ENCODE measurements around the gene INSIG1. TPM values are rescaled to one million over a fixed set of nuclear protein-coding genes. Genes with fewer than 3 reads are reported as not detected.

INSIG1 gene
- total and polyA plus RNA-seq, 2 donors (not counting 3 experiments of a cell fraction or from before 2014, with no cell fraction given): 79.3 to 102 TPM

GRCh38 chr7:155294511-155294778, 3.2 kb upstream of the INSIG1 start:
- dilution Hi-C loops (cut with MboI; ENCODE audit: extremely low pct_ligation_motif_present, low sequenced_read_pairs) (no loop called here), intact Hi-C loops (cut with micrococcal nuclease) (loop anchor here (10.0 kb wide), 1 partner anchor 470 kb away; no protein-coding TSS in a partner anchor)
- TF ChIP-seq GATA2 (IDR thresholded peaks at IDR 0.05; ENCODE audit: insufficient read depth, insufficient read length, low read depth, low read length) (no peak), POLR2AphosphoS5 (IDR thresholded peaks at IDR 0.05; ENCODE audit: insufficient read depth, low read depth, low read length) (no peak), MYC (IDR thresholded peaks at IDR 0.05; ENCODE audit: low read depth, low read length) (no peak), FOS (IDR thresholded peaks at IDR 0.05; ENCODE audit: borderline replicate concordance, insufficient read depth, low read length) (no peak), POLR2A (IDR thresholded peaks at IDR 0.05; ENCODE audit: low read depth, low read length) (no peak), JUN (IDR thresholded peaks at IDR 0.05; ENCODE audit: borderline replicate concordance, insufficient read depth, insufficient read length, low read depth) (no peak), CTCF (IDR thresholded peaks at IDR 0.05; ENCODE audit: extremely low read depth in 1 of 2, insufficient read depth in 1 of 2, low read depth in 1 of 2, low read length in 2 of 2) (no peak), MAX (IDR thresholded peaks at IDR 0.05; ENCODE audit: insufficient read depth, insufficient read length) (no peak), EZH2 (IDR thresholded peaks at IDR 0.05; ENCODE audit: borderline replicate concordance, low read depth, low read length, severe bottlenecking) (no peak)
- Histone ChIP-seq H3K27me3 (ENCODE audit: control insufficient read depth in 2 of 2, insufficient read depth in 2 of 2, low read length in 2 of 2) (no peaks in the 10 kb centered on the region), H3K9ac (replicated peaks; ENCODE audit: extremely low read depth, insufficient read depth, low read length) (no peak overlapping the region), H3K9me1 (replicated peaks; ENCODE audit: control insufficient read depth, extremely low read depth, insufficient read depth, low read length) (no peaks in the 10 kb centered on the region), H3K79me2 (ENCODE audit: control insufficient read depth, insufficient read depth, low read length) (peaks cover 17% of the 10 kb centered on the region), H3K4me2 (ENCODE audit: insufficient read depth, low read length) (no peak overlapping the region), H3K9me3 (replicated peaks; ENCODE audit: control insufficient read depth, insufficient read depth, low read length) (no peaks in the 10 kb centered on the region), H3K4me1 (ENCODE audit: control insufficient read depth, extremely low read depth, insufficient read depth, low read length) (peaks cover 21% of the 10 kb centered on the region), H3K4me3 (replicated peaks in 1 of 3; ENCODE audit: insufficient read depth in 1 of 3, low read depth in 1 of 3, low read length in 3 of 3) (no peak overlapping the region), H4K20me1 (replicated peaks; ENCODE audit: control insufficient read depth, extremely low read depth, insufficient read depth, low read length) (no peaks in the 10 kb centered on the region), H3K27ac (ENCODE audit: insufficient read depth, low read depth, low read length) (no peak overlapping the region), H2AFZ (ENCODE audit: low read depth, low read length) (no peak overlapping the region), H3K36me3 (ENCODE audit: control insufficient read depth in 2 of 2, extremely low read depth in 1 of 2, insufficient read depth in 2 of 2, low read length in 2 of 2) (no peaks in the 10 kb centered on the region)
- no peak for DNase-seq (ENCODE audit: low read depth, low spot score)
- ChIA-PET POLR2A (no interaction called here), CTCF (interaction anchor here (3.2 kb wide), 1 partner anchor 50 kb away, joined by 9 read pairs; no protein-coding TSS in a partner anchor)
- no TSS peak for BruUV-seq (replicated peaks)
- no peak for FAIRE-seq
